Measurements from ENCODE around the gene TRIM33.

DNA sequence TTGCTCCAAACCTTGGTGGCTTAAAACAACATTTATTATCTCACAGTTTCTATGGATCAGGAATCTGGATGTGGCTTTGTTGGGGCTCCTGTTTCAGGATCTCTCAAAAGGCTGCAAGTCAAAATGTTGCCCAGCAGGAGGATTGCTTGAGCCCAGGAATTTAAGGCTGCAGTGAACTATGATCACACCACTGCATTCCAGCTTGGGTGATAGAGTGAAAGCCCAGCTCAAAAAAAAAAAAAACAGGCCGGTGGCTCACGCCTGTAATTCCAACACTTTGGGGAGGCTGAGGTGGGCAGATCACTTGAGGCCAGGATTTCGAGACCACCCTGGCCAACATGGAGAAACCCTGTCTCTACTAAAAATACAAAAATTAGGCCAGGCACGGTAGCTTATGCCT, 40.4 kb upstream of the TRIM33 start:
- TF ChIP-seq, protein P1, sequence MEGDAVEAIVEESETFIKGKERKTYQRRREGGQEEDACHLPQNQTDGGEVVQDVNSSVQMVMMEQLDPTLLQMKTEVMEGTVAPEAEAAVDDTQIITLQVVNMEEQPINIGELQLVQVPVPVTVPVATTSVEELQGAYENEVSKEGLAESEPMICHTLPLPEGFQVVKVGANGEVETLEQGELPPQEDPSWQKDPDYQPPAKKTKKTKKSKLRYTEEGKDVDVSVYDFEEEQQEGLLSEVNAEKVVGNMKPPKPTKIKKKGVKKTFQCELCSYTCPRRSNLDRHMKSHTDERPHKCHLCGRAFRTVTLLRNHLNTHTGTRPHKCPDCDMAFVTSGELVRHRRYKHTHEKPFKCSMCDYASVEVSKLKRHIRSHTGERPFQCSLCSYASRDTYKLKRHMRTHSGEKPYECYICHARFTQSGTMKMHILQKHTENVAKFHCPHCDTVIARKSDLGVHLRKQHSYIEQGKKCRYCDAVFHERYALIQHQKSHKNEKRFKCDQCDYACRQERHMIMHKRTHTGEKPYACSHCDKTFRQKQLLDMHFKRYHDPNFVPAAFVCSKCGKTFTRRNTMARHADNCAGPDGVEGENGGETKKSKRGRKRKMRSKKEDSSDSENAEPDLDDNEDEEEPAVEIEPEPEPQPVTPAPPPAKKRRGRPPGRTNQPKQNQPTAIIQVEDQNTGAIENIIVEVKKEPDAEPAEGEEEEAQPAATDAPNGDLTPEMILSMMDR (IDR thresholded peaks at IDR 0.05; ENCODE audit: poor library complexity) = no peak
- TF ChIP-seq EZH2phosphoT487 (IDR thresholded peaks at IDR 0.05; ENCODE audit: low read depth, severe bottlenecking, unreplicated experiment) = no peak
